Stomach (tissue), 9 donors: ENCODE data around the gene INTS1. TPM values are rescaled to one million over a fixed set of nuclear protein-coding genes. Genes with fewer than 3 reads are reported as not detected.

ENCODE experiments used
- DNase-seq, 2 donors: peaks; one replicate each; pipeline versions ENCODE4 v3.0.0 to v3.0.0-alpha.2; 2013 to 2019
- H3K27ac ChIP-seq, 5 donors: fragments of 200-600 bp in 4 of 5; sonication (generic) in 4 of 5; one replicate each; pipeline ENCODE4 v1.5.1; 2013 to 2019; ENCODE audit warnings: mild to moderate bottlenecking in 1 of 5, moderate library complexity in 1 of 5
- H3K27me3 ChIP-seq, 3 donors: fragments of 200-600 bp; sonication (generic); one replicate each; pipeline ENCODE4 v1.5.1; 2017 to 2019; ENCODE audit warnings: mixed run types in 1 of 3
- H3K36me3 ChIP-seq, 4 donors: fragments of 200-600 bp; sonication (generic); 1 replicate in 3 of 4; 2 replicates in 1 of 4; pipeline ENCODE4 v1.5.1; 2016 to 2019
- H3K4me1 ChIP-seq, 4 donors: fragments of 200-600 bp; sonication (generic); one replicate each; pipeline ENCODE4 v1.5.1; 2016 to 2019
- H3K4me3 ChIP-seq, 4 donors: fragments of 200-600 bp; sonication (generic) in 3 of 4; one replicate each; pipeline ENCODE4 v1.5.1; 2016 to 2019; ENCODE audit warnings: mild to moderate bottlenecking in 1 of 4
- H3K9me3 ChIP-seq, 4 donors: fragments of 200-600 bp; sonication (generic); one replicate each; pipeline ENCODE4 v1.5.1; 2016 to 2019
- EP300 ChIP-seq: sonication (generic); formaldehyde crosslinking; IDR thresholded peaks from one replicate; pipeline ENCODE4 v1.6.1; 2017; ENCODE audit warnings: antibody characterized with exemption
- POLR2A ChIP-seq, 4 donors: fragments of 450-650 bp; IDR thresholded peaks; one replicate each; pipeline ENCODE4 v1.6.1; 2016; ENCODE audit warnings: antibody characterized with exemption in 4 of 4, control low read depth in 2 of 4, mild to moderate bottlenecking in 1 of 4, moderate library complexity in 1 of 4
- POLR2AphosphoS5 ChIP-seq, 3 donors: sonication (generic); formaldehyde crosslinking; IDR thresholded peaks; one replicate each; pipeline ENCODE4 v1.6.1; 2016; ENCODE audit warnings: antibody characterized with exemption in 3 of 3
- WGBS, 5 donors: extraction: QIAGEN DNeasy Blood & Tissue Kit in 3 of 5; methylation state at CpG; one replicate each; pipeline versions ENCODE4 v1.1.5 to v1.1.7; 2013 to 2018; 5-methylcytosine and 5-hydroxymethylcytosine counted together
- intact Hi-C: fragments of 100-400 bp; cut with DNase I; formaldehyde crosslinking; loops from one replicate; pipeline ENCODE4 v1.15.1; 2023; ENCODE audit warnings: low total_unique reads
- polyA plus RNA-seq, 3 donors: library from polyadenylated mRNA; stranded (reverse); fragments of 200-250 nt; gene quantifications; one replicate each; pipeline ENCODE4 v1.2.3, GENCODE V29; 2013
- total RNA-seq, 5 donors: library from RNA; depleted of rRNA; stranded (reverse); fragments of >200 nt; gene quantifications; one replicate each; pipeline versions ENCODE4 v1.1.0 to v1.2.3, GENCODE V29; 2014 to 2016
- TF ChIP-seq, protein P1 (sequence below), 7 experiments: fragments of 450-650 bp in 4 of 7; fragments of 200-600 bp in 3 of 7; sonication (generic) in 3 of 7; IDR thresholded peaks; one replicate each; pipeline ENCODE4 v1.5.1; 2016 to 2019; ENCODE audit warnings: antibody characterized with exemption in 7 of 7, control low read depth in 2 of 7, mild to moderate bottlenecking in 1 of 7
- donor health status: healthy with polysubstance abuse.
- donor health status: Bipolar disorder and iron deficiency.
- donor health status: healthy.

INTS1 gene
- total and polyA plus RNA-seq, 8 donors = 24.4 to 724 (median 56.2) TPM

DNA sequence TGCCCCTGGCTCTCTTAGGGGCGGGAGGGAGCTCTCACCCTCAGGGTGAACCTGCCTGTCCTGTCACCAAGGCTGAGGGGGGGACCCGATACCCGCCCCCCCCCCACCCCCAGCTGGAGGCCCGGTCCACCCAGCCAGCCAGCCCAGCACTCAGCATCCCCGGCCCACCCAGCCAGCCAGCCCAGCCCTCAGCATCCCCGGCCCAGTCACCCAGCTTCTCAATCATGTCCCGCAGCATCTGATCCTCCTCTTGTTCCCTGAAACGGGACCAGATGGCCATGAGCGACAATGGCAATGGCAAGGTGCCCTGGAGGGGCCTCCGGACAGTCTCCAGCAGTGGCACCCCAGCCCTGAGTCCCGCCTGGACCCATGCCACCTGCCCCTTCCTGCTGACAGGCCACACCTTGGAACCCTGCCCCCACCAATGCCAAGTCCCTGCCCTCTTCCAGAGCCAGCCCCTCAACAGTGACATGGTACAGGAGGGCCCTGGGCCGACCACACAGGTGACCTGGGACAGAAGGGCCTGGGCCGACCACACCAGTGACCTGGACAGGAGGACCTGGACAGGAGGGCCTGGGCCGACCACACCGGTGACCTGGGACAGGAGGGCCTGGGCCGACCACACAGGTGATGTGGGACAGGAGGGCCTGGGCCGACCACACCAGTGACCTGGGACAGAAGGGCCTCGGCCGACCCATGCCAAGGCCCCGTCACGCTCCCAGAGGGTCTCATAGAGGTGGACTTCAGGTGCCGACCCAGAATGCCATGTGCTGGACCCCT, 69.1 kb downstream of the INTS1 start:
- Histone ChIP-seq H3K4me1 (peaks cover 0 to 17% (median 14%) of the 10 kb centered on the region in 4 donors), H3K36me3 (peaks cover 23 to 65% (median 59%) of the 10 kb centered on the region in 4 donors), H3K27ac (no peak overlapping the region), H3K9me3 (no peaks in the 10 kb centered on the region), H3K27me3 (peaks cover 0 to 31% (median 16%) of the 10 kb centered on the region in 3 donors), H3K4me3 (no peak overlapping the region)
- intact Hi-C loops = no loop called here
- 82 to 97% (median 90%) methylated on average over 12 to 22 of the region's 22 CpGs for WGBS, 5 donors
- TF ChIP-seq POLR2A (IDR thresholded peaks at IDR 0.05) = no peak
- DNase-seq = no peak

DNA sequence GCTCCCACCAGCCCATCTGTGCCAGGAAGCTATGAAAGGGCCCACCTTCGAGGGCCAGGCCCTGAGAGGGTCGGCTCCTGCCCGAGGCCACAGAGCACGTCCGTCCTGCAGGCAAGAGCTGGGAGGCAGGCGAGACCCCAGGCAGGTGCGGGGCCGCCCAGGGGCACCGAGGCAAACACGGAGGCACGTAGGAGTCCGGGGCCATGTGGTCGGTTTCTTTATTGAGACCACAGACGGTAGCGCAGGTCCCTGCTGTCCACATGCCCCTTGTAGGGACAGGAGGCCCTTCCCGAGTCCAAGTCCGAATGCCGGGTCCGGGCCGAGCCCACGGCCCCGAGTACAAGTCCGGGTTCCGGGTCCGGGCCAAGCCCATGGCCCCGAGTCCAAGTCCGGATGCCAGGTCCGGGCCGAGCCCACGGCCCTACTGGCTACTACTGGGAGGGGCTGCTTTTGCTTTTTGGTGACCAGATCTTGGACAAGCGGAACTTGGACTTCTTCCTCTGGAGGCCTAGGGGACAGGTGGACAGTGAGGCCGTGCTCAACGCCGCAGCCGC, 69.9 kb downstream of the INTS1 start:
- H3K4me3 ChIP-seq = no peak overlapping the region
- peaks cover 23 to 56% (median 50%) of the 10 kb centered on the region in 4 donors for H3K36me3 ChIP-seq
- DNase-seq = no peak
- TF ChIP-seq, protein P1, sequence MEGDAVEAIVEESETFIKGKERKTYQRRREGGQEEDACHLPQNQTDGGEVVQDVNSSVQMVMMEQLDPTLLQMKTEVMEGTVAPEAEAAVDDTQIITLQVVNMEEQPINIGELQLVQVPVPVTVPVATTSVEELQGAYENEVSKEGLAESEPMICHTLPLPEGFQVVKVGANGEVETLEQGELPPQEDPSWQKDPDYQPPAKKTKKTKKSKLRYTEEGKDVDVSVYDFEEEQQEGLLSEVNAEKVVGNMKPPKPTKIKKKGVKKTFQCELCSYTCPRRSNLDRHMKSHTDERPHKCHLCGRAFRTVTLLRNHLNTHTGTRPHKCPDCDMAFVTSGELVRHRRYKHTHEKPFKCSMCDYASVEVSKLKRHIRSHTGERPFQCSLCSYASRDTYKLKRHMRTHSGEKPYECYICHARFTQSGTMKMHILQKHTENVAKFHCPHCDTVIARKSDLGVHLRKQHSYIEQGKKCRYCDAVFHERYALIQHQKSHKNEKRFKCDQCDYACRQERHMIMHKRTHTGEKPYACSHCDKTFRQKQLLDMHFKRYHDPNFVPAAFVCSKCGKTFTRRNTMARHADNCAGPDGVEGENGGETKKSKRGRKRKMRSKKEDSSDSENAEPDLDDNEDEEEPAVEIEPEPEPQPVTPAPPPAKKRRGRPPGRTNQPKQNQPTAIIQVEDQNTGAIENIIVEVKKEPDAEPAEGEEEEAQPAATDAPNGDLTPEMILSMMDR (IDR thresholded peaks at IDR 0.05) = no peak
- TF ChIP-seq POLR2A (IDR thresholded peaks at IDR 0.05) = no peak
- no peak overlapping the region for H3K27ac ChIP-seq
- no peaks in the 10 kb centered on the region for H3K9me3 ChIP-seq
- WGBS, 5 donors = 90 to 97% (median 92%) methylated on average over 5 to 35 of the region's 35 CpGs
- intact Hi-C loops = no loop called here
- peaks cover 0 to 39% (median 24%) of the 10 kb centered on the region in 3 donors for H3K27me3 ChIP-seq
- peaks cover 0 to 17% (median 14%) of the 10 kb centered on the region in 4 donors for H3K4me1 ChIP-seq

DNA sequence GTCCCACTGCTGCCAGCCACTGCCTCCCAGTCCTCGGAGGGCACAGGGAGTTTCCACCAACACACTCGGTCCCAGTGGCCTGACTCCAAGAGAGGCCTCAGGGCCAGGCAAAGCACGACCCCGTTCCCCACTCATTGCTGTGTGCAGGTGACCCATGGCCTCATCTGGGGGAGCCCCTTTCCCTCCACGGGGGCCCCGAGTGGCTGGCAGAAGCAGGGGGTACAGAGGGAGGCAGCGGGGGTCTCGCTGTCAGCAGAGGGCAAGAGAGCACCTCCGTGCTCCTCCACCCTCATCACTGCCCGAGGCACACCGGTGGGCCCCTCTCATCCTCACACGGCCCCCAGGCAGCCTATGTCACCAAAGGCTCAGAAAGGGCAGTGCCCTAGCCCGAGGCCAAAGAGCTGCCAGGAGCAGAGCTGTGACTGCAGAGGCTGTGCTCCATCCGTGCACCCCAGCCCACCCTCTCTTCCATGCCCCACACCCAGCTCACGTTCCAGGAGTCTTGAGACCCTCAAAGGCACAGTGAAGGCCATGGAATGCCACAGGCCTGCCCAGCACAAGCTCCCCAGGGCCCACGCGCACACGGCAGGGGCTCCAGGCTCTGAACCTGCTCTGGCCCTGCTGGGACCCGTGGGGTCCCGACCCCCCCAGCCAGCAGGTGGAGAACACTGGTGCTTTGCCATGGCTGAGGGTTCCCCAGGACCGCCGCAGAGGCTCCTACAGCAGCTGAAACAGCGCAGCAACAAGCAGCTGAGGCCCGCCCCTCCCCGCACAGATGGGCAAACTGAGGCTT, 70.9 kb downstream of the INTS1 start:
- H3K9me3 ChIP-seq = no peaks in the 10 kb centered on the region
- WGBS, 5 donors = 65 to 74% (median 67%) methylated on average over 17 to 25 of the region's 25 CpGs
- intact Hi-C loops = no loop called here
- H3K4me1 ChIP-seq = peaks cover 0 to 17% (median 14%) of the 10 kb centered on the region in 4 donors
- H3K27me3 ChIP-seq = peaks cover 0 to 46% (median 26%) of the 10 kb centered on the region in 3 donors
- no peak overlapping the region for H3K27ac ChIP-seq
- peaks cover 16 to 47% (median 41%) of the 10 kb centered on the region in 4 donors for H3K36me3 ChIP-seq
- no peak for DNase-seq
- no peak overlapping the region for H3K4me3 ChIP-seq
- no peak for TF ChIP-seq POLR2A (IDR thresholded peaks at IDR 0.05)
- no peak for TF ChIP-seq POLR2AphosphoS5 (IDR thresholded peaks at IDR 0.05)
- TF ChIP-seq EP300 = no peak
- TF ChIP-seq, protein P1 (IDR thresholded peaks at IDR 0.05) = no peak

DNA sequence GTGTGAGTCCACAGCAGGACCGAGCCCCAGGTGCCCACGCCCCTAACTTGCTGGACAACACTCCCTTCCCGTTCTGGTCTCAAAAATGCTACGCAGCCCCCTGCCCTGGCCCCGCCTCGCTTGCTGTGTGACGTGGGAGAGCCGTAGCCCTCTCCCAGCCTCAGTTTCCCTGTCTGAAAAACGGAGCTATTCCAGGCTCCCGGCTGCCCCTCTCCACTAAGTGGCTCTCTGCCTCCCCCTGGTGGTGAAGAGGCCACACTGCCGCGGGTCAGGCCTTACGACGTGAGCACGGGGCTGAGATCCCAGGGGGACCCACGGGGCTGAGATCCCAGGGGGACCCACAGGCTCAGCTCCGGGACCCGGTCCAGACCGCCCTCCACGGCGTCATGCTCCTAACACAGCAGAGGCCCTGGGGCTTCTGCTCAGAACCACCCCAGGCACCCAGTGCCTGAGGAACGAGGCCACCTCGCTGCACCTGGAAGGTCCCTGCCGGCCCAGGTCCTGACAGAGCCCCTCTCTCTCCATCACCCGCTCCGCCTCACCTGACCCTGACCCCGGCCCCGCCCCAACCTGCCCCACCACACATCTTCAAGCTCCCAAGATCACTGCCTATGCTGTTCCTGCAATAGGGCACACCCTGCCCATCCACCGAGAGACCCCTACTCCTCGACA, 71.6 kb downstream of the INTS1 start:
- TF ChIP-seq EP300 = no peak
- TF ChIP-seq, protein P1 (IDR thresholded peaks at IDR 0.05) = peak in 5 of 7 experiments; percentile 83 to 97 (median 97)
- TF ChIP-seq POLR2A (IDR thresholded peaks at IDR 0.05) = no peak
- peak in 1 of 3 donors; percentile 45 for TF ChIP-seq POLR2AphosphoS5 (IDR thresholded peaks at IDR 0.05)
- Histone ChIP-seq H3K36me3 (peaks cover 10 to 39% (median 33%) of the 10 kb centered on the region in 4 donors), H3K4me1 (peaks cover 0 to 17% (median 14%) of the 10 kb centered on the region in 4 donors), H3K9me3 (no peaks in the 10 kb centered on the region), H3K4me3 (no peak overlapping the region), H3K27ac (no peak overlapping the region), H3K27me3 (peaks cover 0 to 46% (median 26%) of the 10 kb centered on the region in 3 donors)
- intact Hi-C loops = no loop called here
- WGBS, 5 donors = 16 to 22% (median 17%) methylated on average over 17 to 30 of the region's 30 CpGs
- peak; percentile 82 to 85 for DNase-seq
